GM19328 (cell line): ENCODE results near the gene GRM1.

Experiments
- ATAC-seq: cut with Tn5 transposase; IDR thresholded peaks from one replicate; pipeline ENCODE4 v1.9.1; 2021; ENCODE audit warnings: mild to moderate bottlenecking, moderate library complexity; ENCODE audit not compliant: unreplicated experiment

GRM1 gene

GRCh38 chr6:146310628-146311027 lies 281.8 kb downstream of the GRM1 start:
- ATAC-seq, result no peak

GRCh38 chr6:146311079-146311478 lies 282.2 kb downstream of the GRM1 start:
- no peak for ATAC-seq

- ATAC-seq, result no peak
Observed at GRCh38 chr6:146312608-146313007, 283.7 kb downstream of the GRM1 start.

GRCh38 chr6:146315381-146316174 lies 286.7 kb downstream of the GRM1 start:
- ATAC-seq, result no peak

- no peak for ATAC-seq
Observed at GRCh38 chr6:146316175-146316495, 287.3 kb downstream of the GRM1 start.

- no peak for ATAC-seq
Observed at GRCh38 chr6:146331013-146331412, 302.2 kb downstream of the GRM1 start.

GRCh38 chr6:146335336-146335735 lies 306.5 kb downstream of the GRM1 start:
- ATAC-seq, result no peak

GRCh38 chr6:146336191-146336590 lies 307.3 kb downstream of the GRM1 start:
- ATAC-seq, result no peak

GRCh38 chr6:146337376-146337775 lies 308.5 kb downstream of the GRM1 start:
- ATAC-seq, result no peak

GRCh38 chr6:146339716-146340115 lies 310.9 kb downstream of the GRM1 start:
- no peak for ATAC-seq

- no peak for ATAC-seq
Observed at GRCh38 chr6:146341493-146342230, 312.8 kb downstream of the GRM1 start.

GRCh38 chr6:146345598-146345997 lies 316.7 kb downstream of the GRM1 start:
- no peak for ATAC-seq

- no peak for ATAC-seq
Observed at GRCh38 chr6:146347090-146347489, 318.2 kb downstream of the GRM1 start.

GRCh38 chr6:146347690-146348089 lies 318.8 kb downstream of the GRM1 start:
- ATAC-seq, result no peak

- ATAC-seq, result no peak
Observed at GRCh38 chr6:146351018-146351417, 322.2 kb downstream of the GRM1 start.

GRCh38 chr6:146352163-146352562 lies 323.3 kb downstream of the GRM1 start:
- no peak for ATAC-seq

GRCh38 chr6:146354451-146354850 lies 325.6 kb downstream of the GRM1 start:
- no peak for ATAC-seq

- ATAC-seq, result no peak
Observed at GRCh38 chr6:146355521-146356100, 326.7 kb downstream of the GRM1 start.

- no peak for ATAC-seq
Observed at GRCh38 chr6:146357578-146358430, 328.9 kb downstream of the GRM1 start.

- ATAC-seq, result no peak
Observed at GRCh38 chr6:146358431-146359046, 329.7 kb downstream of the GRM1 start.

- no peak for ATAC-seq
Observed at GRCh38 chr6:146359131-146359530, 330.3 kb downstream of the GRM1 start.
